Stomach (tissue), 4 donors: ENCODE results near the gene TNRC6C.

ENCODE experiments used
- POLR2A ChIP-seq, 4 donors: fragments of 450-650 bp; IDR thresholded peaks; one replicate each; pipeline ENCODE4 v1.6.1; 2016; ENCODE audit warnings: antibody characterized with exemption in 4 of 4, control low read depth in 2 of 4, mild to moderate bottlenecking in 1 of 4, moderate library complexity in 1 of 4
- TF ChIP-seq, protein P1 (sequence below), 7 experiments: fragments of 450-650 bp in 4 of 7; fragments of 200-600 bp in 3 of 7; sonication (generic) in 3 of 7; IDR thresholded peaks; one replicate each; pipeline ENCODE4 v1.5.1; 2016 to 2019; ENCODE audit warnings: antibody characterized with exemption in 7 of 7, control low read depth in 2 of 7, mild to moderate bottlenecking in 1 of 7

DNA sequence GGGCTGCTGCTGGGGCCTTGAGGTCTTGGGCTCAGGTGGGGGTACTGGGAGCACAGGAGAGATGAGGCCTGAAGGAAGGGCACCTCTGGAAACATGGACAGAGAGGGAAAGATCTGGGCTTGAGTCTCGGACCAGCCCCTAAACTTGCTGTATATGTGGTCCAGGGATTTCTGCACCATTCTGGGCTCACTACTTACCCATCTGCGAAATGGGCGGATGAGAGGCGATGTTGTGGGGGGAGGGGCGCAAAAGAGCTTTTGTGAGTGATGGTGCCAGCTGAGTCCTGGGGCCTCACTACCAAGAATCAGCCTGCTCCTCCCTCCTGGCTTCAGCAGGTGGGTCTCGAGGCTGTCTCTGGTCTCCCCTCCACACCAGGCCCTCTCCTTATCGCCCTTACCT is 188.0 kb downstream of the TNRC6C start:
- TF ChIP-seq, protein P1, sequence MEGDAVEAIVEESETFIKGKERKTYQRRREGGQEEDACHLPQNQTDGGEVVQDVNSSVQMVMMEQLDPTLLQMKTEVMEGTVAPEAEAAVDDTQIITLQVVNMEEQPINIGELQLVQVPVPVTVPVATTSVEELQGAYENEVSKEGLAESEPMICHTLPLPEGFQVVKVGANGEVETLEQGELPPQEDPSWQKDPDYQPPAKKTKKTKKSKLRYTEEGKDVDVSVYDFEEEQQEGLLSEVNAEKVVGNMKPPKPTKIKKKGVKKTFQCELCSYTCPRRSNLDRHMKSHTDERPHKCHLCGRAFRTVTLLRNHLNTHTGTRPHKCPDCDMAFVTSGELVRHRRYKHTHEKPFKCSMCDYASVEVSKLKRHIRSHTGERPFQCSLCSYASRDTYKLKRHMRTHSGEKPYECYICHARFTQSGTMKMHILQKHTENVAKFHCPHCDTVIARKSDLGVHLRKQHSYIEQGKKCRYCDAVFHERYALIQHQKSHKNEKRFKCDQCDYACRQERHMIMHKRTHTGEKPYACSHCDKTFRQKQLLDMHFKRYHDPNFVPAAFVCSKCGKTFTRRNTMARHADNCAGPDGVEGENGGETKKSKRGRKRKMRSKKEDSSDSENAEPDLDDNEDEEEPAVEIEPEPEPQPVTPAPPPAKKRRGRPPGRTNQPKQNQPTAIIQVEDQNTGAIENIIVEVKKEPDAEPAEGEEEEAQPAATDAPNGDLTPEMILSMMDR (IDR thresholded peaks at IDR 0.05): no peak
- no peak for TF ChIP-seq POLR2A (IDR thresholded peaks at IDR 0.05)
